OCI-LY1 (cell line): Measurements from ENCODE around the gene C13orf42.

Experiments used
- EZH2 ChIP-seq: fragments of 200-600 bp; sonication (generic), shearing (Covaris generic); IDR thresholded peaks from 2 replicates; pipeline ENCODE4 v1.8.0; 2017; ENCODE audit warnings: borderline replicate concordance, mixed run types, mild to moderate bottlenecking, antibody characterized with exemption, low read length, moderate library complexity, mixed read lengths
- TF ChIP-seq, protein P1 (sequence below): fragments of 200-600 bp; sonication (generic), shearing (Covaris generic); IDR thresholded peaks from 2 replicates; pipeline ENCODE4 v1.5.1; 2017; ENCODE audit warnings: mild to moderate bottlenecking, antibody characterized with exemption, low read length, moderate library complexity, mixed read lengths

DNA sequence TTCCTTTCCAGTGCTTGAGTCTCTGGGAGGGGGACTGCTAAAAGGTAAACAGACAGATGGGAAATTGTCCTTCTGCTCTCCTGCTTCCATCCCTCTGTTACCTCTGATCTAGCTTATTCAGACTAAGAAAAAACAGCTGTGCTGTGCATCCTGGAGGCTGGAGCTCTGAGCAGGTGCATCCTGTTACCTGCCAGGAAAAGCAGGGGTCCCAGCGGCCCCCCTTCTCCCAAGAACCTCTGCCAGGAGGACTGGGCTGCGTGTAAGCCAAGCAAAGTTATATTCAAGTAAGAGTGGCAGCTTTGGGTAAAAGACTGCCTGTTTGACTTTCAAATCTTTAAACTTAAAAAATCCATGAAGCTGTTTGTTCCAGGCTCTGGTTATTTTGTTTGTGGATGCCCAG, 75.1 kb downstream of the C13orf42 start:
- TF ChIP-seq, protein P1, sequence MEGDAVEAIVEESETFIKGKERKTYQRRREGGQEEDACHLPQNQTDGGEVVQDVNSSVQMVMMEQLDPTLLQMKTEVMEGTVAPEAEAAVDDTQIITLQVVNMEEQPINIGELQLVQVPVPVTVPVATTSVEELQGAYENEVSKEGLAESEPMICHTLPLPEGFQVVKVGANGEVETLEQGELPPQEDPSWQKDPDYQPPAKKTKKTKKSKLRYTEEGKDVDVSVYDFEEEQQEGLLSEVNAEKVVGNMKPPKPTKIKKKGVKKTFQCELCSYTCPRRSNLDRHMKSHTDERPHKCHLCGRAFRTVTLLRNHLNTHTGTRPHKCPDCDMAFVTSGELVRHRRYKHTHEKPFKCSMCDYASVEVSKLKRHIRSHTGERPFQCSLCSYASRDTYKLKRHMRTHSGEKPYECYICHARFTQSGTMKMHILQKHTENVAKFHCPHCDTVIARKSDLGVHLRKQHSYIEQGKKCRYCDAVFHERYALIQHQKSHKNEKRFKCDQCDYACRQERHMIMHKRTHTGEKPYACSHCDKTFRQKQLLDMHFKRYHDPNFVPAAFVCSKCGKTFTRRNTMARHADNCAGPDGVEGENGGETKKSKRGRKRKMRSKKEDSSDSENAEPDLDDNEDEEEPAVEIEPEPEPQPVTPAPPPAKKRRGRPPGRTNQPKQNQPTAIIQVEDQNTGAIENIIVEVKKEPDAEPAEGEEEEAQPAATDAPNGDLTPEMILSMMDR, result no peak
- TF ChIP-seq EZH2, result no peak
